Measurements from ENCODE around the gene CERT1.
"Not testable (repeated sequence)": the region's sequence is repeated elsewhere in the genome, so short reads cannot be mapped to it uniquely, and the experiment has no call there.

The CERT1 gene

DNA sequence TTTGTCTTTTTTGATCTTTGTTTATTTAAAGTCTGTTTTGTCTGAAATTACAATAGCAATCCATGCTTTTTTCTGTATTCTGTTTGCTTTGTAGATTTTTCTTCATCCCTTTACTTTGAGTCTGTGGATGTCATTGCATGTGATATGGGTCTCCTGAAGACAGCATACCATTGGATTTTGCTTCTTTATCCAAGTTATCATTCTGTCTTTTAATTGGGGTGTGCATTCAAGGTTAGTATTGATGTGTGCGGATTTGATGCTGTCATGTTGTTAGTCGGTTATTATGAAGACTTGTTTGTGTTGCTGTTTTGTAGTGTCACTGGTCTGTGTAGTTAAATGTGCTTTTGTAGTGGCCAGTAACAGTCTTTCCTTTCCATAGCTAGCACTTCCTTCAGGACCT lies 23.3 kb upstream of the CERT1 start:
- H3K27me3 Mint-ChIP-seq: no peaks in the 10 kb centered on the region
- ATAC-seq (ENCODE audit: low read depth) (no peak), DNase-seq (ENCODE audit: low spot score in 2 of 2) (no peak)
- H3K4me3 Mint-ChIP-seq: no peak overlapping the region
- peaks cover 18% of the 10 kb centered on the region for H3K4me1 Mint-ChIP-seq
- H3K36me3 Mint-ChIP-seq: peaks cover 28% of the 10 kb centered on the region
- no peak overlapping the region for H3K27ac Mint-ChIP-seq
- peaks cover 12% of the 10 kb centered on the region for H3K9me3 Mint-ChIP-seq

GRCh38 chr5:75533716-75534115 lies 22.3 kb upstream of the CERT1 start:
- ATAC-seq (ENCODE audit: low read depth); H3K4me3 Mint-ChIP-seq; DNase-seq (ENCODE audit: low spot score in 2 of 2); H3K27me3 Mint-ChIP-seq: not testable (repeated sequence)
- Mint-ChIP-seq H3K4me1 (peaks cover 21% of the 10 kb centered on the region), H3K27ac (peak overlapping the region; percentile 53), H3K9me3 (peaks cover 12% of the 10 kb centered on the region), H3K36me3 (peaks cover 28% of the 10 kb centered on the region)

DNA sequence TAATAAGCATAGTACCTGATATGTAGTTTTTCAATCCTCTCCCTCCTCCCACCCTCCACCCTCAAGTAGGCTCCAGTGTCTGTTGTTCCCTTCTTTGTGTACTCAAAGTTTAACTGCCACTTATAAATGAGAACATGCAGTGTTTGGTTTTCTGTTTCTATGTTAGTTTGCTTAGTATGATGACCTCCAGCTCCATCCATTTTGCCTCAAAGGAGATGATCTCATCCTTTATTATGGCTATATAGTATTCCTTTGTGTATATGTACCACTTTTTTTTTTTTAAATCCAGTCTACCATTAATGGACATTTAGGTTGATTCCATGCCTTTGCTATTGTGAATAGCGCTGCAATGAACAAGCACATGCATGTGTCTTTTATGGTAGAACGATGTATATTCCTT lies 20.8 kb upstream of the CERT1 start:
- peaks cover 12% of the 10 kb centered on the region for H3K9me3 Mint-ChIP-seq
- no peaks in the 10 kb centered on the region for H3K27me3 Mint-ChIP-seq
- DNase-seq (ENCODE audit: low spot score in 2 of 2) (no peak), ATAC-seq (ENCODE audit: low read depth) (no peak)
- H3K4me3 Mint-ChIP-seq: no peak overlapping the region
- peaks cover 21% of the 10 kb centered on the region for H3K4me1 Mint-ChIP-seq
- H3K36me3 Mint-ChIP-seq: peaks cover 28% of the 10 kb centered on the region
- H3K27ac Mint-ChIP-seq: no peak overlapping the region

DNA sequence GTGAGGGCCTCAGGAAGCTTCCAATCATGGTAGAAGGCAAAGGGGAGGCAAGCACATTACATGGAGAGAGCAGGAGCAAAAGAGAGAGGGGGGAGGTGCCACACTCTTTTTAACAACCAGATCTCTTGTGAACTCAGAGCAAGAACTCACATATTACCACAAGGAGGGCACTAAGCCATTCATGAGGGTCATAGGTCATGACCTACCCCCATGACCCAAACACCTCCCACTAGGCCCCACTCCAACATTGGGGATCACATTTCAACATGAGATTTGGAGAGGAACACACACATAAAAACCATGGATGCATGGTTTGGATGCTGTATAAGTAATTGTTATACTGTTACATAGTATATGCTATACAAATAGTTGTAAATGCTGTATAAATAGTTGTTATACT lies 17.8 kb upstream of the CERT1 start:
- H3K4me3 Mint-ChIP-seq: no peak overlapping the region
- no peak for ATAC-seq (ENCODE audit: low read depth)
- no peaks in the 10 kb centered on the region for H3K27me3 Mint-ChIP-seq
- peaks cover 2% of the 10 kb centered on the region for H3K9me3 Mint-ChIP-seq
- no peak for DNase-seq (ENCODE audit: low spot score in 2 of 2)
- peak overlapping the region; percentile 40 for H3K27ac Mint-ChIP-seq
- peaks cover 11% of the 10 kb centered on the region for H3K36me3 Mint-ChIP-seq
- peaks cover 19% of the 10 kb centered on the region for H3K4me1 Mint-ChIP-seq

DNA sequence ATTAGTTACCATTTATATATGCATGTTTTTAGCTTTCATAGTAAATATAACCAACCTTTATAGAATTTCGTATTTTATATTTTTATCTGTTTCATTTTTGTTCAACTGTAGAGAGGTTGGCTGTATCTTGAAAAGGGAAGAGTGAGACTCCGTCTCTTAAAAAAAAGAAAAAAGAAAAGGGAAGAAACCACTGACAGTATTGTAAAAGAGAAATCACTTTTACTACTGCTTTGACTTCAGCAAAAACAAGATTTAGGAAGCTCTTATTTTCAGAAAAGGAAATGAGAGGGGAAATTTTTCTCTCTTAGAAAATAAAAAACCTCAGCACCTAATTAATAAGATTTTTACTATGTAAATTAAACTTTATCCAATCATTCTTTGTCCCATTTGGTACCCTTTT lies 14.6 kb upstream of the CERT1 start:
- ATAC-seq (ENCODE audit: low read depth) (peak; percentile 73), DNase-seq (ENCODE audit: low spot score in 2 of 2) (peak in 1 of 2 donors; percentile 7)
- Mint-ChIP-seq H3K4me3 (peak overlapping the region; percentile 75), H3K27me3 (no peaks in the 10 kb centered on the region), H3K9me3 (peaks cover 3% of the 10 kb centered on the region), H3K36me3 (peaks cover 6% of the 10 kb centered on the region), H3K4me1 (peaks cover 23% of the 10 kb centered on the region), H3K27ac (peak overlapping the region; percentile 72)

- peaks cover 6% of the 10 kb centered on the region for H3K9me3 Mint-ChIP-seq
- H3K4me1 Mint-ChIP-seq: peaks cover 23% of the 10 kb centered on the region
- no peaks in the 10 kb centered on the region for H3K27me3 Mint-ChIP-seq
- peaks cover 12% of the 10 kb centered on the region for H3K36me3 Mint-ChIP-seq
- ATAC-seq (ENCODE audit: low read depth): no peak
- peak overlapping the region; percentile 72 for H3K27ac Mint-ChIP-seq
- peak overlapping the region; percentile 46 for H3K4me3 Mint-ChIP-seq
- no peak for DNase-seq (ENCODE audit: low spot score in 2 of 2)
Observed at GRCh38 chr5:75525344-75525743, 13.9 kb upstream of the CERT1 start.

GRCh38 chr5:75524591-75524990 lies 13.2 kb upstream of the CERT1 start:
- DNase-seq (ENCODE audit: low spot score in 2 of 2) (no peak), ATAC-seq (ENCODE audit: low read depth) (no peak)
- peaks cover 25% of the 10 kb centered on the region for H3K4me1 Mint-ChIP-seq
- no peak overlapping the region for H3K4me3 Mint-ChIP-seq
- peak overlapping the region; percentile 72 for H3K27ac Mint-ChIP-seq
- peaks cover 17% of the 10 kb centered on the region for H3K36me3 Mint-ChIP-seq
- no peaks in the 10 kb centered on the region for H3K27me3 Mint-ChIP-seq
- peaks cover 9% of the 10 kb centered on the region for H3K9me3 Mint-ChIP-seq

- peaks cover 28% of the 10 kb centered on the region for H3K4me1 Mint-ChIP-seq
- no peaks in the 10 kb centered on the region for H3K27me3 Mint-ChIP-seq
- peak overlapping the region; percentile 72 for H3K27ac Mint-ChIP-seq
- peaks cover 22% of the 10 kb centered on the region for H3K36me3 Mint-ChIP-seq
- ATAC-seq (ENCODE audit: low read depth) (peak; percentile 80), DNase-seq (ENCODE audit: low spot score in 2 of 2) (no peak)
- peaks cover 13% of the 10 kb centered on the region for H3K9me3 Mint-ChIP-seq
- peak overlapping the region; percentile 76 for H3K4me3 Mint-ChIP-seq
Observed at GRCh38 chr5:75524071-75524470, 12.6 kb upstream of the CERT1 start.

DNA sequence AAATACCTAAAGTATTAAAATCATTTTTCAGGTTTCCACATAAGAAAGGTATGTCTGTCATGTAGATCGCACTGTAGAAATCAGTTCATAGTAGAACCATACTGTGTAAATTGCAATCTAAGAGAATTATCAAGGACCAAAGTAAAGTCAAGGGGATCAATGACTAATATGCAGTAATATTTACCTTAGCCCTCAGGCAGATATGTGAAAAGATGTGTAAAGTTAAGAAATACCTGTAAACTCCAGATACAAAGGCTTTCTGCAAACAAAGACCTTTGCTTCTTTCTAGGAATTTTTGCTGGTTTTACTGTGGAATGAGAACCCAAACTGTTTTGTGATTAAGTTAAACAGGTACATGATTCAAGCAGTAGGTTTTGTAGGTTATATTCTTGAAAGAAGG lies 11.8 kb upstream of the CERT1 start:
- DNase-seq (ENCODE audit: low spot score in 2 of 2) (no peak), ATAC-seq (ENCODE audit: low read depth) (no peak)

DNA sequence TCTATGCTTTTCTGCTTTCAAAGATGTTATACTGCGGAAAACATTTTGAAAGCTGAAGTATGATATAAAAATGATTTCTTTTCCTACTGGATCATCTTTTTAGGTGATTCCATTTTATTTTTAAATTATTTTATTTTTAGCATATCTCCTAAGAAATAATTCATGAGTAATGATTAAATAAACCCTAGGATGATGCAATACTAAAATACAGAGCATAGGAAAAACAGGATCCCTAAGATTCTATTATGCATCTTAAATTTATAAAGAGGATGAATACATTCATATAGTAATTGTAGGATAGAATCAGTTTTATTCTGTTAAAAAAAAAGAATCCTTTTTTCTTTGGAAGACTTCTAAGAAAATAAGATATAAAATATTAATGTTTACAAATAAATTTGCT lies 11.1 kb upstream of the CERT1 start:
- Mint-ChIP-seq H3K9me3 (peaks cover 15% of the 10 kb centered on the region), H3K4me3 (no peak overlapping the region), H3K27ac (no peak overlapping the region), H3K4me1 (peaks cover 32% of the 10 kb centered on the region), H3K27me3 (no peaks in the 10 kb centered on the region), H3K36me3 (peaks cover 27% of the 10 kb centered on the region)
- ATAC-seq (ENCODE audit: low read depth): no peak
- DNase-seq (ENCODE audit: low spot score in 2 of 2): no peak

More for the DNA sequence above, 11.8 kb upstream of the CERT1 start:
- Mint-ChIP-seq H3K9me3 (peaks cover 13% of the 10 kb centered on the region), H3K27ac (peak overlapping the region; percentile 72), H3K4me1 (peaks cover 27% of the 10 kb centered on the region), H3K4me3 (peak overlapping the region; percentile 76), H3K36me3 (peaks cover 25% of the 10 kb centered on the region), H3K27me3 (no peaks in the 10 kb centered on the region)

DNA sequence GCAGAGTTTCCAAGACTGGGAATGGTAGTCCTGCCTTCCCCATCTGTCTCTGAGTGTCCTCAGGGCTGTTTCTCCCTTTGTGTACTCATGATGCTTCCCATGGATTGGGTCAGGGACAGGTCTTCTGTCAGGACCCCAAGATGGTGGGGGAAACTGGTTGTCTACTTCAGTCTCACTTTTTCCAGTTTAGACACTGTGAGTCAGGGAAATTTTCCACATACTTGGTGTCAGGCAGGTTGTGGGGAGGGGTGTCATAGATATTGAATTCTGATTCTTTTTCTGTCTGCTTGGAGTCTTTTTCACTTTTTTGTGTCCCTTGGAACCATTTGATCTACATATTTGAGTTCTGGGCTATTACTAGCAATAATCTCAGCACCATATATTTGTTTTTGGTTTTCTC lies 10.6 kb upstream of the CERT1 start:
- H3K4me3 Mint-ChIP-seq: no peak overlapping the region
- no peak for DNase-seq (ENCODE audit: low spot score in 2 of 2)
- H3K4me1 Mint-ChIP-seq: peaks cover 35% of the 10 kb centered on the region
- peaks cover 27% of the 10 kb centered on the region for H3K36me3 Mint-ChIP-seq
- H3K27me3 Mint-ChIP-seq: no peaks in the 10 kb centered on the region
- H3K27ac Mint-ChIP-seq: no peak overlapping the region
- H3K9me3 Mint-ChIP-seq: peaks cover 15% of the 10 kb centered on the region
- no peak for ATAC-seq (ENCODE audit: low read depth)

DNA sequence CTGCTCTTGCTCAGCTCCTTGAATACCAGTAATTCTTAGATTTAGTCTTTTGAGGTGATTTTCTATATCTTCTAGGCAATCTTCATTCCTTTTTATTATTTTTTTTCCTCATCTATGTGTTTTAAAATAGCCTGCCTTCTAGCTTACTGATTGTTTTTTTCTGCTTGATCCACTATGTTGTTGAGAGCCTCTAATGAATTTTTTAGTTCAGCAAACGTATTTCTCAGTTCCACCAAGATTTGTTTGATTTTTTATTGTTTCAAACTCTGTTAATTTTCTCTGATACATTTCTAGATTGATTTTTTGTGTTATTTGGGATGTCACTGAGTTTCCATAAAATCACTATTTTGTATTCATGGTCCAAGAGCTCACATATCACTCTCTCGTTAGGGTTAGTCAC lies 9.8 kb upstream of the CERT1 start:
- Mint-ChIP-seq H3K27ac (no peak overlapping the region), H3K4me1 (peaks cover 37% of the 10 kb centered on the region)

DNA sequence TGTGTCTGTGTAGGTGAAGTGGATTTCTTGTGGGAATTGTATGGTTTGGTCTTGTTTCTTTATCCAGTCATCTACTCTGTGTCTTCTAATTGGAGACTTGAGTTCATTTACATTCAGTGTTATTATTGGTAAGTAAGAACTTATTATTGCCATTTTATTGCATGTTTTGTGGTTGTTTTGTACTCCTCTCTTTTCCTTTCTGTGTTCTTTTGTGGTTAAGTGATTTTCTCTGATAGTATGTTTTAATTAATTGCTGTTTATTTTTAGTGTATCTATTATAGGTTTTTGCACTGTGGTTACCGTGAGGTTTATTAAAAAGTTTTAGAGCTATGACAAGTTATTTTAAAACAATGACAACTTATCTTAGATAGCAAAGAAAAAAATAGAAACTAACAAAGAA lies 8.3 kb upstream of the CERT1 start:
- Mint-ChIP-seq H3K27me3 (no peaks in the 10 kb centered on the region), H3K36me3 (peaks cover 31% of the 10 kb centered on the region), H3K27ac (no peak overlapping the region), H3K9me3 (peaks cover 15% of the 10 kb centered on the region), H3K4me3 (no peak overlapping the region), H3K4me1 (peaks cover 36% of the 10 kb centered on the region)
- ATAC-seq (ENCODE audit: low read depth) (no peak), DNase-seq (ENCODE audit: low spot score in 2 of 2) (no peak)

More for the DNA sequence above, 9.8 kb upstream of the CERT1 start:
- ATAC-seq (ENCODE audit: low read depth) (no peak), DNase-seq (ENCODE audit: low spot score in 2 of 2) (no peak)
- peaks cover 15% of the 10 kb centered on the region for H3K9me3 Mint-ChIP-seq
- H3K36me3 Mint-ChIP-seq: peaks cover 30% of the 10 kb centered on the region
- no peaks in the 10 kb centered on the region for H3K27me3 Mint-ChIP-seq
- no peak overlapping the region for H3K4me3 Mint-ChIP-seq

DNA sequence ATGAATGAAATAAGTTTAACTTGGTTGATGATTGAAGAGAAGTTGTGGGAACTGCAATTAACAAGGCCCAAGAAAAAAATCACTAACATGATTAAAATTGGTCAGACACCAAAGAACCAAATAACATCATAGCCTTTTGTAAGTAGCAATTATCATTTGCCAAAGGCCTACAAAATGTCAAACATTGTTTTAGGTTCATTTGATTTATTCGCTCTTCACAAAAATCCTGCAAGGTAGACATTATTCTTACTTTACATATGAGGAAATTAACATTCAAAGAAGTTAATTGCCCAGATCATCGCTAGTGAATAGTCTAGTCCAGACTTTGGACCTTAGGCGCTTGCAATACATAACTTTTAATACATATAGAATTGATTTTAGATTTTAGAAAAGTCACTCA lies 2.9 kb upstream of the CERT1 start:
- ATAC-seq (ENCODE audit: low read depth) (no peak), DNase-seq (ENCODE audit: low spot score in 2 of 2) (no peak)
- Mint-ChIP-seq H3K27me3 (no peaks in the 10 kb centered on the region), H3K4me3 (no peak overlapping the region), H3K9me3 (peaks cover 4% of the 10 kb centered on the region), H3K4me1 (peaks cover 44% of the 10 kb centered on the region), H3K36me3 (peaks cover 12% of the 10 kb centered on the region), H3K27ac (peak overlapping the region; percentile 95)

- H3K27me3 Mint-ChIP-seq: no peaks in the 10 kb centered on the region
- DNase-seq (ENCODE audit: low spot score in 2 of 2): no peak
- peaks cover 2% of the 10 kb centered on the region for H3K9me3 Mint-ChIP-seq
- peak overlapping the region; percentile 95 for H3K27ac Mint-ChIP-seq
- H3K4me3 Mint-ChIP-seq: no peak overlapping the region
- peak; percentile 6 for ATAC-seq (ENCODE audit: low read depth)
- peaks cover 41% of the 10 kb centered on the region for H3K4me1 Mint-ChIP-seq
- peaks cover 9% of the 10 kb centered on the region for H3K36me3 Mint-ChIP-seq
Observed at GRCh38 chr5:75513841-75514240, 2.4 kb upstream of the CERT1 start.

All from memory B cell (primary cell).